ENCODE measurements around the gene ATRNL1. TPM values are rescaled to one million over a fixed set of nuclear protein-coding genes. Genes with fewer than 3 reads are reported as not detected.

ATRNL1 gene
- total RNA-seq, 1 experiment from 2014 or later, result not detected

GRCh38 chr10:115882021-115882420 lies 788.9 kb downstream of the ATRNL1 start:
- H3K36me3 Mint-ChIP-seq (ENCODE audit: insufficient read depth, unreplicated experiment), result no peaks in the 10 kb centered on the region
- ChIA-PET POLR2A (no interaction called here), CTCF (no interaction called here)
- intact Hi-C loops (cut with micrococcal nuclease), result no loop called here
- no peaks in the 10 kb centered on the region for H3K27me3 Mint-ChIP-seq (ENCODE audit: insufficient read depth, unreplicated experiment)
- no TSS peak for BruUV-seq (replicated peaks)
- no peaks in the 10 kb centered on the region for H3K9me3 Mint-ChIP-seq (ENCODE audit: unreplicated experiment)
- no peak for DNase-seq (ENCODE audit: unreplicated experiment)
- peaks cover 8% of the 10 kb centered on the region for H3K4me1 Mint-ChIP-seq (ENCODE audit: insufficient read depth, unreplicated experiment)
- peak overlapping the region; percentile 46 for H3K27ac Mint-ChIP-seq (ENCODE audit: low read depth, unreplicated experiment)
- no peak for TF ChIP-seq CTCF (IDR thresholded peaks at IDR 0.05; ENCODE audit: unreplicated experiment)
- no peak overlapping the region for H3K4me3 Mint-ChIP-seq (ENCODE audit: unreplicated experiment)

- H3K4me1 Mint-ChIP-seq (ENCODE audit: insufficient read depth, unreplicated experiment), result peaks cover 8% of the 10 kb centered on the region
- no peaks in the 10 kb centered on the region for H3K27me3 Mint-ChIP-seq (ENCODE audit: insufficient read depth, unreplicated experiment)
- no peaks in the 10 kb centered on the region for H3K36me3 Mint-ChIP-seq (ENCODE audit: insufficient read depth, unreplicated experiment)
- no peaks in the 10 kb centered on the region for H3K9me3 Mint-ChIP-seq (ENCODE audit: unreplicated experiment)
- TF ChIP-seq CTCF (IDR thresholded peaks at IDR 0.05; ENCODE audit: unreplicated experiment), result no peak
- BruUV-seq (replicated peaks), result no TSS peak
- CTCF ChIA-PET, result interaction anchor here (0.7 kb wide), 1 partner anchor 33 kb away, joined by 3 read pairs; no protein-coding TSS in a partner anchor
- no peak overlapping the region for H3K27ac Mint-ChIP-seq (ENCODE audit: low read depth, unreplicated experiment)
- no peak for DNase-seq (ENCODE audit: unreplicated experiment)
- POLR2A ChIA-PET, result interaction anchor here (0.7 kb wide), 1 partner anchor 20 kb away, joined by 3 read pairs; no protein-coding TSS in a partner anchor
- no peak overlapping the region for H3K4me3 Mint-ChIP-seq (ENCODE audit: unreplicated experiment)
- intact Hi-C loops (cut with micrococcal nuclease), result no loop called here
Observed at GRCh38 chr10:115883372-115883771, 790.2 kb downstream of the ATRNL1 start.

- ChIA-PET POLR2A (no interaction called here), CTCF (interaction anchor here (0.9 kb wide), 1 partner anchor 24 kb away, joined by 4 read pairs; no protein-coding TSS in a partner anchor)
- no peaks in the 10 kb centered on the region for H3K9me3 Mint-ChIP-seq (ENCODE audit: unreplicated experiment)
- H3K4me3 Mint-ChIP-seq (ENCODE audit: unreplicated experiment), result no peak overlapping the region
- H3K27ac Mint-ChIP-seq (ENCODE audit: low read depth, unreplicated experiment), result no peak overlapping the region
- intact Hi-C loops (cut with micrococcal nuclease), result no loop called here
- no peaks in the 10 kb centered on the region for H3K36me3 Mint-ChIP-seq (ENCODE audit: insufficient read depth, unreplicated experiment)
- BruUV-seq (replicated peaks), result no TSS peak
- DNase-seq (ENCODE audit: unreplicated experiment), result no peak
- H3K27me3 Mint-ChIP-seq (ENCODE audit: insufficient read depth, unreplicated experiment), result no peaks in the 10 kb centered on the region
- H3K4me1 Mint-ChIP-seq (ENCODE audit: insufficient read depth, unreplicated experiment), result peaks cover 8% of the 10 kb centered on the region
- TF ChIP-seq CTCF (IDR thresholded peaks at IDR 0.05; ENCODE audit: unreplicated experiment), result no peak
Observed at GRCh38 chr10:115884331-115884730, 791.2 kb downstream of the ATRNL1 start.

GRCh38 chr10:115895166-115895565 lies 802.0 kb downstream of the ATRNL1 start:
- Mint-ChIP-seq H3K4me1 (ENCODE audit: insufficient read depth, unreplicated experiment) (no peaks in the 10 kb centered on the region), H3K9me3 (ENCODE audit: unreplicated experiment) (no peaks in the 10 kb centered on the region), H3K4me3 (ENCODE audit: unreplicated experiment) (no peak overlapping the region), H3K27ac (ENCODE audit: low read depth, unreplicated experiment) (no peak overlapping the region), H3K36me3 (ENCODE audit: insufficient read depth, unreplicated experiment) (no peaks in the 10 kb centered on the region), H3K27me3 (ENCODE audit: insufficient read depth, unreplicated experiment) (no peaks in the 10 kb centered on the region)
- intact Hi-C loops (cut with micrococcal nuclease), result no loop called here
- CTCF ChIA-PET, result interaction anchor here (0.8 kb wide), 2 partner anchors 13 to 87 kb away, joined by 3 read pairs; no protein-coding TSS in a partner anchor
- POLR2A ChIA-PET, result no interaction called here
- no peak for DNase-seq (ENCODE audit: unreplicated experiment)
- no TSS peak for BruUV-seq (replicated peaks)
- no peak for TF ChIP-seq CTCF (IDR thresholded peaks at IDR 0.05; ENCODE audit: unreplicated experiment)
